ENCODE results near the gene CTBP1. TPM values are rescaled to one million over a fixed set of nuclear protein-coding genes. Genes with fewer than 3 reads are reported as not detected.

The CTBP1 gene
- total RNA-seq, 1 donor from 2014 or later, result 165 TPM

- peaks cover 7% of the 10 kb centered on the region for H3K27me3 Mint-ChIP-seq (ENCODE audit: unreplicated experiment)
- H3K36me3 Mint-ChIP-seq (ENCODE audit: low read depth, unreplicated experiment), result peaks cover 42% of the 10 kb centered on the region
- no peak overlapping the region for H3K27ac Mint-ChIP-seq (ENCODE audit: unreplicated experiment)
- no peak overlapping the region for H3K4me3 Mint-ChIP-seq (ENCODE audit: unreplicated experiment)
- H3K4me1 Mint-ChIP-seq (ENCODE audit: unreplicated experiment), result peaks cover 1% of the 10 kb centered on the region
- peaks cover 9% of the 10 kb centered on the region for H3K9me3 Mint-ChIP-seq (ENCODE audit: unreplicated experiment)
- DNase-seq (ENCODE audit: low spot score), result no peak
- TF ChIP-seq, protein P1, sequence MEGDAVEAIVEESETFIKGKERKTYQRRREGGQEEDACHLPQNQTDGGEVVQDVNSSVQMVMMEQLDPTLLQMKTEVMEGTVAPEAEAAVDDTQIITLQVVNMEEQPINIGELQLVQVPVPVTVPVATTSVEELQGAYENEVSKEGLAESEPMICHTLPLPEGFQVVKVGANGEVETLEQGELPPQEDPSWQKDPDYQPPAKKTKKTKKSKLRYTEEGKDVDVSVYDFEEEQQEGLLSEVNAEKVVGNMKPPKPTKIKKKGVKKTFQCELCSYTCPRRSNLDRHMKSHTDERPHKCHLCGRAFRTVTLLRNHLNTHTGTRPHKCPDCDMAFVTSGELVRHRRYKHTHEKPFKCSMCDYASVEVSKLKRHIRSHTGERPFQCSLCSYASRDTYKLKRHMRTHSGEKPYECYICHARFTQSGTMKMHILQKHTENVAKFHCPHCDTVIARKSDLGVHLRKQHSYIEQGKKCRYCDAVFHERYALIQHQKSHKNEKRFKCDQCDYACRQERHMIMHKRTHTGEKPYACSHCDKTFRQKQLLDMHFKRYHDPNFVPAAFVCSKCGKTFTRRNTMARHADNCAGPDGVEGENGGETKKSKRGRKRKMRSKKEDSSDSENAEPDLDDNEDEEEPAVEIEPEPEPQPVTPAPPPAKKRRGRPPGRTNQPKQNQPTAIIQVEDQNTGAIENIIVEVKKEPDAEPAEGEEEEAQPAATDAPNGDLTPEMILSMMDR (IDR thresholded peaks at IDR 0.05; ENCODE audit: unreplicated experiment), result no peak
These were observed 6.2 kb upstream of the CTBP1 start for GRCh38 chr4:1255151-1255550.

DNA sequence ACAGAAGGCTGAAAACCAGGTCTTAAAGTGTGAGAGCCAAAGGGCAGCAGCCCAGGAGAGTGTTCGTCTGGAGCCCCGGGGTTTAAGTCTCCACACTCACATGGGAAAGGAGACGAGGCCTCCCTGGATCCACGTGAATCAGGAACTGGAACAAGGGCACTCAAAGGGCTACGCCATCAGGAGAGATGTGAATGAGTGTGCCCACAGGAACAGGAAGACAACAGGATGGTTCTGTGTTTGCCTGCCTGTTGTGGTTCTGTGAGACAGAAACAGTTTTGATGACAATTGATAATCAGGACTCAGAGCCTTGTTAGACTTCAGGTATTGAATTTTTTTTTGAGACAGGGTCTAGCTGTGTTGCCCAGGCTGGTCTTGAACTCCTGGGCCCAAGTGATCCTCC is 4.9 kb upstream of the CTBP1 start:
- H3K4me3 Mint-ChIP-seq (ENCODE audit: unreplicated experiment), result peak overlapping the region; percentile 27
- H3K36me3 Mint-ChIP-seq (ENCODE audit: low read depth, unreplicated experiment), result peaks cover 45% of the 10 kb centered on the region
- H3K27ac Mint-ChIP-seq (ENCODE audit: unreplicated experiment), result no peak overlapping the region
- H3K9me3 Mint-ChIP-seq (ENCODE audit: unreplicated experiment), result peaks cover 9% of the 10 kb centered on the region
- H3K27me3 Mint-ChIP-seq (ENCODE audit: unreplicated experiment), result peaks cover 7% of the 10 kb centered on the region
- TF ChIP-seq, protein P1 (IDR thresholded peaks at IDR 0.05; ENCODE audit: unreplicated experiment), result no peak
- peaks cover 6% of the 10 kb centered on the region for H3K4me1 Mint-ChIP-seq (ENCODE audit: unreplicated experiment)
- DNase-seq (ENCODE audit: low spot score), result no peak

DNA sequence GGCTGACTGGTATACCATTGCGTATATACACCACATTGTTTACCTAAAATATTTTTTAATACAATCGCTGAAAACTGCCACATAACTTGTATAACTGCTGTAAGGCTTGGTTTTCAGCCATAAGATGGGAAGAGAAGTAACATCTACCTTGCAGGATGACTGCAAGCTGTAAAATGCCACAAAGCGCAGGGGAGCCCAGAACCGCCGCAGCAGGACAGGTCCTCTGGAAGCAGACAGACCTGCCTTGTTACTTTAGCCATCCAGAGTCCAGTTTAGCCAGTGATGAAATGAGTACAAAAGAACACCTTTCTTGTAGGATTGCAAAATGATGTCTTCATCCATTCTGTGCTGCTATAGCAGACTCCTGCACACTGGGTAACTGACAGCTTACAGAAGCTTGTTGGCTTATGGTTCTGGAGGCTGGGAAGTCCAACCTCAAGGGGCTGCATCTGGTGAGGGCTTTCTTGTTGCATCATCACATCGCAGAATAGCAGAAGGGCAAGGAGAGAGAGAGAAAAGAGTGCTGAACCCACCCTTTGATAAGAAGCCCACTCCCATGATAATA is 4.1 kb upstream of the CTBP1 start:
- Mint-ChIP-seq H3K27ac (ENCODE audit: unreplicated experiment) (no peak overlapping the region), H3K27me3 (ENCODE audit: unreplicated experiment) (peaks cover 7% of the 10 kb centered on the region), H3K4me3 (ENCODE audit: unreplicated experiment) (peak overlapping the region; percentile 12), H3K36me3 (ENCODE audit: low read depth, unreplicated experiment) (peaks cover 45% of the 10 kb centered on the region), H3K9me3 (ENCODE audit: unreplicated experiment) (peaks cover 9% of the 10 kb centered on the region), H3K4me1 (ENCODE audit: unreplicated experiment) (peaks cover 6% of the 10 kb centered on the region)
- no peak for DNase-seq (ENCODE audit: low spot score)
- TF ChIP-seq, protein P1 (IDR thresholded peaks at IDR 0.05; ENCODE audit: unreplicated experiment), result no peak

GRCh38 chr4:1251773-1252066 is 2.8 kb upstream of the CTBP1 start:
- Mint-ChIP-seq H3K27ac (ENCODE audit: unreplicated experiment) (peak overlapping the region; percentile 13), H3K36me3 (ENCODE audit: low read depth, unreplicated experiment) (peaks cover 49% of the 10 kb centered on the region), H3K4me1 (ENCODE audit: unreplicated experiment) (peaks cover 12% of the 10 kb centered on the region), H3K9me3 (ENCODE audit: unreplicated experiment) (peaks cover 9% of the 10 kb centered on the region), H3K27me3 (ENCODE audit: unreplicated experiment) (peaks cover 10% of the 10 kb centered on the region), H3K4me3 (ENCODE audit: unreplicated experiment) (peak overlapping the region; percentile 73)
- TF ChIP-seq, protein P1 (IDR thresholded peaks at IDR 0.05; ENCODE audit: unreplicated experiment), result no peak
- no peak for DNase-seq (ENCODE audit: low spot score)

DNA sequence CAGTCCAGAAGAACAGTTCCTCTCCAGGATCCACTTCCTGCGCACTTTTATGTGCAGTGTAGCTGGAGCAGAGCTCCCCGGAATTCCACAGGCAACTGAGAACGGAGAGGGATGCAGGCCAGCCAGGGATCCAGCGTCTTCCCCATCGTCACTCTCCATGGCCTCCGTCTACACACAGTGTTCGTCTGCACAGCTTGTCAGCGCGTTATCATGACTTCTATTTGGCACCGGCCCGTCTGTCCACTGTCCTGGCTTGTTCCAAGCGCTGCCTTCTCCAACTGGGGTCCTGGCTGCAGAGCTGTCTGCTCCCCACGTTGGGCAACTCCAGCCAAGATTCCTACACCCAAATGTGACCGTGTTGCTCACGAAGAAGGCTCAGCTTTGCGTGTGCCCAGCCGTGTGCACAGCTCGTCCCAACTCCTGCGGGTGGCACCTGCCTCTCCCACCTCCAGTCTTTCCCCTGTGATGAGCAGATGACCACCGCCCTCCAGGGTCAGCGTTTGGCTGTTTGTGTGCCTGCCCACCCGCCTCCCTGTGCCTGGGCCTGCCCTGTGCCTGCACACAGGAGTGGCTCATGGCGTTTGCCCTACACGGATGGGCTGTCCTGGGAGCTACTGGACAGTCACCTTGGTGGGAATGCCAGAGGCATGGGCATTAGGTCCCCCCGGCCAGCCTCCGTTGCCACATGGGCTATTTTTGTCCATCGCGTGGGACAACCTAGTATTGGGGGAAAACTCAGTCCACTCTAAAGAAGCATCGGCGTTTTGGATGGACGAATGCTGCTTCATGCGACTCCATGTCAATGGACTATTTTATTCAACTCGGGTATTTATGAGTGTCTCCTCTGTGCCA is 2.2 kb upstream of the CTBP1 start:
- TF ChIP-seq, protein P1 (IDR thresholded peaks at IDR 0.05; ENCODE audit: unreplicated experiment), result no peak
- peaks cover 17% of the 10 kb centered on the region for H3K4me1 Mint-ChIP-seq (ENCODE audit: unreplicated experiment)
- peaks cover 13% of the 10 kb centered on the region for H3K27me3 Mint-ChIP-seq (ENCODE audit: unreplicated experiment)
- peaks cover 45% of the 10 kb centered on the region for H3K36me3 Mint-ChIP-seq (ENCODE audit: low read depth, unreplicated experiment)
- no peak for DNase-seq (ENCODE audit: low spot score)
- peak overlapping the region; percentile 73 for H3K4me3 Mint-ChIP-seq (ENCODE audit: unreplicated experiment)
- H3K9me3 Mint-ChIP-seq (ENCODE audit: unreplicated experiment), result peaks cover 9% of the 10 kb centered on the region
- H3K27ac Mint-ChIP-seq (ENCODE audit: unreplicated experiment), result peak overlapping the region; percentile 24

All from endothelial cell (in vitro differentiated cells).